NCI-H146 treated with DMSO at 0.1 percent for 48 hours (cell line): ENCODE measurements around the gene NFKBIA.
"Not testable (repeated sequence)": the region's sequence is repeated elsewhere in the genome, so short reads cannot be mapped to it uniquely, and the experiment has no call there.

Experiments used
- DNase-seq: peaks from one replicate; lab custom pipeline; 2025; ENCODE audit not compliant: unreplicated experiment; lab: John Stamatoyannopoulos, UW

The NFKBIA gene

GRCh38 chr14:35368583-35369392, 35.8 kb downstream of the NFKBIA start:
- DNase-seq: no peak

GRCh38 chr14:35368139-35368460, 36.4 kb downstream of the NFKBIA start:
- DNase-seq: no peak

GRCh38 chr14:35367056-35367372, 37.5 kb downstream of the NFKBIA start:
- no peak for DNase-seq

GRCh38 chr14:35366521-35366976, 38.0 kb downstream of the NFKBIA start:
- no peak for DNase-seq

GRCh38 chr14:35366056-35366451, 38.5 kb downstream of the NFKBIA start:
- DNase-seq: no peak

- no peak for DNase-seq
These were observed 39.2 kb downstream of the NFKBIA start for GRCh38 chr14:35365130-35366055.

GRCh38 chr14:35362911-35363374, 41.6 kb downstream of the NFKBIA start:
- DNase-seq: no peak

GRCh38 chr14:35362450-35362849, 42.1 kb downstream of the NFKBIA start:
- no peak for DNase-seq

GRCh38 chr14:35361141-35361480, 43.4 kb downstream of the NFKBIA start:
- no peak for DNase-seq

GRCh38 chr14:35359655-35360054, 44.9 kb downstream of the NFKBIA start:
- not testable (repeated sequence) for DNase-seq

GRCh38 chr14:35355981-35356841, 48.3 kb downstream of the NFKBIA start:
- DNase-seq: no peak

- not testable (repeated sequence) for DNase-seq
These were observed 49.3 kb downstream of the NFKBIA start for GRCh38 chr14:35355235-35355634.

GRCh38 chr14:35353409-35354172, 51.0 kb downstream of the NFKBIA start:
- DNase-seq: no peak

- no peak for DNase-seq
These were observed 52.0 kb downstream of the NFKBIA start for GRCh38 chr14:35352274-35353233.

- DNase-seq: no peak
These were observed 52.7 kb downstream of the NFKBIA start for GRCh38 chr14:35351897-35352273.
